ENCODE results near the gene CCDC197.

The CCDC197 gene

GRCh38 chr14:94022532-94023411 lies 25.7 kb downstream of the CCDC197 start:
- DNase-seq (ENCODE audit: low read depth in 2 of 2, low spot score in 1 of 2), result no peak

GRCh38 chr14:94024549-94024948 lies 27.4 kb downstream of the CCDC197 start:
- DNase-seq (ENCODE audit: low read depth in 2 of 2, low spot score in 1 of 2), result no peak

GRCh38 chr14:94025720-94026119 lies 28.6 kb downstream of the CCDC197 start:
- DNase-seq (ENCODE audit: low read depth in 2 of 2, low spot score in 1 of 2), result no peak

- DNase-seq (ENCODE audit: low read depth in 2 of 2, low spot score in 1 of 2), result peak; percentile 76 to 87
Measured at GRCh38 chr14:94026173-94026888, 29.2 kb downstream of the CCDC197 start, which contains the start of gene OTUB2. Gene OTUB2, plus strand, starts transcription at chr14:94026340. Its CDS starts 198 bp downstream, at chr14:94026538.

GRCh38 chr14:94026889-94027469 lies 29.9 kb downstream of the CCDC197 start:
- no peak for DNase-seq (ENCODE audit: low read depth in 2 of 2, low spot score in 1 of 2)

- DNase-seq (ENCODE audit: low read depth in 2 of 2, low spot score in 1 of 2), result no peak
Measured at GRCh38 chr14:94027566-94028449, 30.7 kb downstream of the CCDC197 start.

GRCh38 chr14:94028450-94028826 lies 31.3 kb downstream of the CCDC197 start:
- no peak for DNase-seq (ENCODE audit: low read depth in 2 of 2, low spot score in 1 of 2)

- no peak for DNase-seq (ENCODE audit: low read depth in 2 of 2, low spot score in 1 of 2)
Measured at GRCh38 chr14:94029265-94029664, 32.2 kb downstream of the CCDC197 start.

- DNase-seq (ENCODE audit: low read depth in 2 of 2, low spot score in 1 of 2), result no peak
Measured at GRCh38 chr14:94029671-94030203, 32.6 kb downstream of the CCDC197 start.

- no peak for DNase-seq (ENCODE audit: low read depth in 2 of 2, low spot score in 1 of 2)
Measured at GRCh38 chr14:94030571-94030970, 33.5 kb downstream of the CCDC197 start.

GRCh38 chr14:94031161-94031882 lies 34.2 kb downstream of the CCDC197 start:
- no peak for DNase-seq (ENCODE audit: low read depth in 2 of 2, low spot score in 1 of 2)

GRCh38 chr14:94031883-94032279 lies 34.8 kb downstream of the CCDC197 start:
- DNase-seq (ENCODE audit: low read depth in 2 of 2, low spot score in 1 of 2), result no peak

- no peak for DNase-seq (ENCODE audit: low read depth in 2 of 2, low spot score in 1 of 2)
Measured at GRCh38 chr14:94034886-94035285, 37.8 kb downstream of the CCDC197 start.

- DNase-seq (ENCODE audit: low read depth in 2 of 2, low spot score in 1 of 2), result peak; percentile 52 to 56
Measured at GRCh38 chr14:94036313-94037167, 39.4 kb downstream of the CCDC197 start.

GRCh38 chr14:94037954-94038353 lies 40.9 kb downstream of the CCDC197 start:
- DNase-seq (ENCODE audit: low read depth in 2 of 2, low spot score in 1 of 2), result no peak

- DNase-seq (ENCODE audit: low read depth in 2 of 2, low spot score in 1 of 2), result no peak
Measured at GRCh38 chr14:94038510-94038909, 41.4 kb downstream of the CCDC197 start.

- no peak for DNase-seq (ENCODE audit: low read depth in 2 of 2, low spot score in 1 of 2)
Measured at GRCh38 chr14:94038921-94039629, 42.0 kb downstream of the CCDC197 start.

GRCh38 chr14:94040247-94040646 lies 43.1 kb downstream of the CCDC197 start:
- DNase-seq (ENCODE audit: low read depth in 2 of 2, low spot score in 1 of 2), result no peak
